ENCODE data around the gene KMT5B.

KMT5B gene

GRCh38 chr11:68116974-68117373, 96.1 kb downstream of the KMT5B start:
- DNase-seq, result peak in 1 of 2 donors; percentile 71

- DNase-seq, result no peak
These were observed 97.0 kb downstream of the KMT5B start for GRCh38 chr11:68116126-68116525.

DNA sequence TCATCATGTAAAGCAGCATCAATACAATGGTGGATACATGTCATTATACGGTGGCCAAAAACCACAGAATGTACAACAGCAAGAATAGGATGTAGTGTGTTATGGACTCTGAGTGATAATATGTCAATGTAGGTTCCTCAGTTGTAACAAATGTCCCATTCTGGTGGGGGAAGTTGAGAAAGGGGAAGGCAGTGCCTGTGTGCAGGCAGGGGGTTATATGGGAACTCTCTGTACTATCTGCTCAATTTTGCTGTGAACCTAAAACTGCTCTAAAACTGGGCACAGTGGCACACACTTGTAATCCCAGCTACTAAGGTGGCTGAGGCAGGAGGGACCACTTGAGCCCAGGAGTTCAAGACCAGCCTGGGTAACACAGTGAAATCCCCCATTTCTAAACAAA, 97.8 kb downstream of the KMT5B start:
- DNase-seq, result no peak

DNA sequence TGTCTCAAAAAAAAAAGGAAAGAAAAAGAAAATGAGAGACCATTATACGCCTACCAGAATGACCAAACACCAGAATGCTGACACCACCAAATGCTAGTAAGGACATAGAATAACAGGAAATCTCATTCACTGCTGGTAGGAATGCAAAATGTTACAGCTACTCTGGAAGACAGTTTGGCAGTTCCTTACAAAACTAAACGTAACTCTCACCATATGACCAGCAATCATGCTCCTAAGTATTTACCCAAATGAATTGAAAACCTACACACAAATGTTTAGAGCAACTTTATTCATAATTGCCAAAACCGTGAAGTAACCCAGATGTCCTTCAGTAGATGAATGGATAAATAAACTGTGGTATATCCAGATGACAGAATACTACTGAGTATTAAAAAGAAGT, 99.1 kb downstream of the KMT5B start:
- DNase-seq, result no peak

- no peak for DNase-seq
These were observed 105.4 kb downstream of the KMT5B start for GRCh38 chr11:68107689-68108088.

DNA sequence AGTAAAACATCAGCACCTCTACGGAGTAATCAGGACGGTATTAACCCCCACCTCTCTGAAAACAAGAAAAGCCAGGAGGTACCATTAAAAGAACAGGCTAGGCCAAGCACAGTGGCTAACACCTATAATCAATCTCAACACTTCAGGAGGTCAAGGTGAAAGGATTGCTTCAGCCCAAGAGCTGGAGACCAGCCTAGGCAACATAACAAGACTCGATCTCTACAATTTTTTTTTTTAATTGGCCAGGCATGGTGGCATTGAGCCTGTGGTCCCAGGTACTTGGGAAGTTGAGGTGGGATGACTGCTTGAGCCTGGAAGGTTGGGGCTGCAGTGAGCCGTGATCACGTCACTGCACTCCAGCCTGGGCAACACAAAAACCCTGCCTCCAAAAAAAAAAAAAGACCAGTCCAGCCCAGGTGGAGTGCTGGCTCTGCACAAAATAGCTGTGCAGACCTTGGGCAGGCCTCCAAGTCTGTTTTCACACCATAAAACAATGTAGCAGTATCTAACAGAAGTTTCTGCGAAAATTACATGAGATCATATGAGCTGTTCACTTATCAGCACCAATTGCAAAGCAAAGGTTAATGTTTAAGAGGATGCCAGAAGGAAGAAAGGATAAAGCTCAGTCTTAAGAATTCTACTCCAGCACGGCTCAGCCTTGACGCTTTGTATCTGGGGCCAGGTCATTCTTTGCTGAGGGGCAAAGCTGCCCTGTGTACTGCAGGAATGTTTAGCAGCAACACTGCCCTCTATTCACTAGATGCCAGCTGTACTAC, 106.7 kb downstream of the KMT5B start:
- DNase-seq, result no peak
